Activated naive CD8-positive, alpha-beta T cell (primary cell): Measurements from ENCODE around the gene TOMM34.

Source experiments
- H3K27ac Mint-ChIP-seq: one replicate; pipeline ENCODE4 v1.8.0; 2021; ENCODE audit warnings: mixed read lengths
- H3K27me3 Mint-ChIP-seq: one replicate; pipeline ENCODE4 v1.8.0; 2021; ENCODE audit warnings: mixed read lengths
- H3K36me3 Mint-ChIP-seq: one replicate; pipeline ENCODE4 v1.8.0; 2021; ENCODE audit warnings: mixed read lengths
- H3K4me1 Mint-ChIP-seq: one replicate; pipeline ENCODE4 v1.8.0; 2021; ENCODE audit warnings: low read depth, mixed read lengths
- H3K4me3 Mint-ChIP-seq: one replicate; pipeline ENCODE4 v1.8.0; 2021; ENCODE audit warnings: mild to moderate bottlenecking, mixed read lengths
- H3K9me3 Mint-ChIP-seq: one replicate; pipeline ENCODE4 v1.8.0; 2021; ENCODE audit warnings: low read depth, mixed read lengths

TOMM34 gene

DNA sequence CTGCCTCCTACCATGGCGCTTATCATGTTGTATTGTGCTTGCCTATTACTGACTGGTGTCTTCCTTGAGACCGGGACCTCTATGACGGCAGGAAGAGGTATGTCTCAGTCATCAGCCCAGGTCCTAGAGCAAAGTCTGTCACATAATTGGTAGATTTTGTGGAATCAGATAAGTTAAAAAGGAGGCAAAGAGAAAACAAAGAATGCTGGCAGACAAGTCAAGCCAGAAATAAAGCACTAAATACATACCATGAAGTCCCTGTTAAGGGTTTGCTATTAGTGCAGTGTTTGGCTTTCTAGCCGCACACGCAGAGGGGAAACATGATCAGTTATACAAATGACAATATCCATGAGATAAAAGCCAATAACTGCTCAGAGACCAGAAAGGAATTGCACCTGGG is 6.0 kb downstream of the TOMM34 start:
- Mint-ChIP-seq H3K9me3 (no peaks in the 10 kb centered on the region), H3K36me3 (peaks cover 17% of the 10 kb centered on the region), H3K27me3 (no peaks in the 10 kb centered on the region), H3K27ac (peak overlapping the region; percentile 3), H3K4me1 (peaks cover 50% of the 10 kb centered on the region), H3K4me3 (no peak overlapping the region)

DNA sequence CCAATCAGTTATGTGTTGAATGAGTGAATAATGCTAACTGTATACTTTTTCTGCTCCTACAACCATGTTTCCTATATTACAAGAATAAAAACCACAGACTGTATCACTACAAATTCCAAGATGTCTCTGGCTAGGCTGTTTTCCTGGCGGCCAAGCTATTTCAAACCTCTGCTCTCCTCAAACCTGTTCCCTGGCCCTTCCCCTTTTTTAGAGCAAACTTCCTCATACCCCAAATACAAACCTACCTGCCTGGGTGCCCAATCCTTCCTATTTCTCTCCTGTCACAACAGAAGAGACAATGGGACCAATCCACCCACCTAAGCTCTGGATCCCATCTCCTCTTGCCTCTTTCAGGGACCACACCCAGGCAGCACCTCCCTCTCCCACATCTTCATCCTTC is 7.5 kb downstream of the TOMM34 start:
- Mint-ChIP-seq H3K27ac (peak overlapping the region; percentile 51), H3K36me3 (peaks cover 14% of the 10 kb centered on the region), H3K27me3 (no peaks in the 10 kb centered on the region), H3K4me3 (no peak overlapping the region), H3K9me3 (no peaks in the 10 kb centered on the region), H3K4me1 (peaks cover 37% of the 10 kb centered on the region)

DNA sequence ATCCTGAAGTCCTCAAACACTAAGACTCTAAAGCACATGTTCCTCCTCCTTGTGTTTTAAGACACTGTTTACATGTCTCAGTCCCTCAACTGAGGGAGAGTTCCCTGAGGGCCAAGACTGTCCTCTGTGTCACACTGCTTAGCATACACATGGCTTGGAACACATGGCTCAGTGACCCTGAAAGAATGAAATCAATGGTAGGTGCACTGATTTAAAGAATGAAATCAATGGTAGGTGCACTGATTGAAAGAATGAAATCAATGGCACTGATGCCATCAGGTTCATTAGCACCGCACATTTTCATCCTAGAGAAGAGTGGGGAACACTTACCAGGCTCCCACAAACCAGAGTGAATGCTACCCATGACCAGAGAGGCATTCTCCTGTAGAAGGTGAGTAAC is 9.8 kb downstream of the TOMM34 start:
- Mint-ChIP-seq H3K4me3 (no peak overlapping the region), H3K27me3 (no peaks in the 10 kb centered on the region), H3K36me3 (peaks cover 19% of the 10 kb centered on the region), H3K9me3 (no peaks in the 10 kb centered on the region), H3K27ac (peak overlapping the region; percentile 35), H3K4me1 (peaks cover 21% of the 10 kb centered on the region)

DNA sequence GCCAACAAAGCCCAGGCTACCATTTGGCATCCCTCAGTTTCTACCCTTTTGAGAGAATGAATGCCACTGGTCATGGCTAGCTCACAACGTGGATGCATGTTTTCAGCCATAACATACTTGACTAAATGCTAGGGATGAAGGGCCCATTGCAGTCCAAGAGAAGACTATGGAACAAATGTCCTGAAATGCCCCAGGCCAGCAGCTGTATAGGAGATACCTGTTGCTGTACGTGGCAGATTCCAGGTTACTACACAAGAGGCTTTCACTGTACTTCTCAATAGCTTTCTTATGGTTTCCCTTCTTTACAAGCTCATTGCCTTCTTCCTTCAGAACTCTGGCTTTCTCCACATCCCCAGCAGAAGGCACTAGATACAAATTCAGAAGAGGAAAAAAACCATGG is 11.7 kb downstream of the TOMM34 start:
- Mint-ChIP-seq H3K9me3 (no peaks in the 10 kb centered on the region), H3K36me3 (peaks cover 15% of the 10 kb centered on the region), H3K27me3 (no peaks in the 10 kb centered on the region), H3K4me1 (peaks cover 14% of the 10 kb centered on the region), H3K27ac (peak overlapping the region; percentile 34), H3K4me3 (no peak overlapping the region)

DNA sequence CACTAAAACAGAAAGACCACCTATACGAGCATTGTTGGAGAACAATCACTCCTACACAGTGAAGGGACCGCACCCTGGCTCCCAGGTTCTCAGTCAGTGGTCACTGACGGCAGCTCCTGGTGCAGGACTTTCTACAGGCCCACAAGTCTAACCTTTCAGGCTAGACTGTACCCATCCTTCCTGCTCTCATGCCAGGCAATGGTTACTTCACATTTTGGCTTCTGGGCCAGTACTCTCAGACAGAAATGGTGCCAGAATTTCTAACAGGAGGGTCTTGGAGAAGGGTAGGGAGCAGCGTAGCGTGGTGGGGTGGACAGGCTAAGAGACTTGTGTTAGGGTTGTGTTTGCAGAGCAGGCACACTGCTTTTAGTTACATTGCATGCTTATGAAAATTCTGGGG is 12.1 kb downstream of the TOMM34 start:
- Mint-ChIP-seq H3K4me3 (no peak overlapping the region), H3K9me3 (no peaks in the 10 kb centered on the region), H3K36me3 (peaks cover 11% of the 10 kb centered on the region), H3K4me1 (peaks cover 10% of the 10 kb centered on the region), H3K27ac (no peak overlapping the region), H3K27me3 (no peaks in the 10 kb centered on the region)

DNA sequence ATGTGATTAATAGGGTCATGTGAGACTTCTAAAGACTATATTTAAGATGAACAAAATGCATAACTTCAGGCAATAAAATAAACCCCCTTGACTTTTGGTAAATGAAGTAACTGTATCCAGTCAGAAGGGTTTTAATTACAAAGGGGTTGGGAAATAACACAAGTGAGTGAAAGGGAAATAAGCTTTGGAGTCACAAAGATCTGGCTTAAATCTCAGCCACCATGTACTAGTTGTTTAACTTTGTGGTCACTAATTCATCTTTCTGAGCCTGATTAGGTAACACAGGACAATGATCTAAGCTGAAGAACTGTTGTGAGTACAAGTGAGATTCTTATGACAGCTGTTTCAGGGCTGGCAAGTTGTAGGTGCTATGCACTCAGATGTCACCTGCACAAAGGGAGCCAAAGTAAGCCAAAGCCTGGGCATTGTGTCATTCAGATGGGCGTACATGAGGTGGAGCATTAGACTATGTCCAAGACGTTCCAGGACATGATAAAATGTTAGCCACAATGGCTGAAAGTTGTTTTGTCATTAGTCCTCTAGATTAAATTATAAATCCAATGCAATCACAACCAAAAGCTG is 13.8 kb downstream of the TOMM34 start:
- H3K9me3 Mint-ChIP-seq = no peaks in the 10 kb centered on the region
- H3K27me3 Mint-ChIP-seq = no peaks in the 10 kb centered on the region
- no peak overlapping the region for H3K4me3 Mint-ChIP-seq
- no peak overlapping the region for H3K27ac Mint-ChIP-seq
- peaks cover 2% of the 10 kb centered on the region for H3K4me1 Mint-ChIP-seq
- H3K36me3 Mint-ChIP-seq = peaks cover 11% of the 10 kb centered on the region

DNA sequence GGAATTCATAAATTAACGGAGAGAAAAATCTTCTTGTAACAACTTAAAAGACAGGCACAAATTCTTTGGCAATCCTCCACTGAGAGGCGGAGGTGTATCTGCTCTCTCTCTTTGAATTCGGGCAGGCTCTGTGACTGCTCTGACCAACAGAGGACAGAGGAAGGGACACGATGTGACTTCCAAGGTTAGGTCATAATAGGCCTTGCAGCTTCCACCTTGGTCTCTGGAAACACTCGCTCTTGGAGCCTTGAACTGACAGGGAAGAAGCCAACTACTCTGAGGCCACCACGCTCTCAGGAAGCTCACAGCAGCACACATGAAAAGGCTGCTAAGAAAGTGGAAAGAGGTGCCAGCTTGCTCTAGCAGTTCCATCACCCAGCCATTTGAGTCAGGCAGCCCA is 14.9 kb downstream of the TOMM34 start:
- Mint-ChIP-seq H3K27me3 (no peaks in the 10 kb centered on the region), H3K36me3 (peaks cover 11% of the 10 kb centered on the region), H3K4me1 (peaks cover 2% of the 10 kb centered on the region), H3K27ac (peak overlapping the region; percentile 34), H3K4me3 (no peak overlapping the region), H3K9me3 (no peaks in the 10 kb centered on the region)

DNA sequence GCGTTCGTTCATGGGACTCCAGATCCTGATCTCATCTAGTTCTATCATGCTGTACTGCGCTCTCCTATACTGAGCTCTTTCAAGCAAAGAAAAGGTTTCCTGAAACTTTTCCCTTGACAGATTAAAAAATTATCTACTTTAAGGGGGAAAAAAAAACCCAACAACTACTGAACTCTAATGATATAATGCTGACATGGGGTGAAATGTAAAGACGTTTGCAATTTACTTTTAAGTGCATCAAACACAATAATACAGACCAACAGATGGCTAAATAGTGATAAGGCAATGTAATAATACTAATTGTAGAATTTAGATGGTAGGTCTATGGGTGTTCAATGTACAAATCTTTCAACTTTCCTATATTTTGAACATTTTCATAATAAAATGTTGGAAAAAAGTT is 16.4 kb downstream of the TOMM34 start:
- H3K27me3 Mint-ChIP-seq = no peaks in the 10 kb centered on the region
- H3K4me1 Mint-ChIP-seq = peaks cover 2% of the 10 kb centered on the region
- H3K36me3 Mint-ChIP-seq = peaks cover 7% of the 10 kb centered on the region
- H3K9me3 Mint-ChIP-seq = no peaks in the 10 kb centered on the region
- H3K27ac Mint-ChIP-seq = peak overlapping the region; percentile 34
- H3K4me3 Mint-ChIP-seq = no peak overlapping the region

DNA sequence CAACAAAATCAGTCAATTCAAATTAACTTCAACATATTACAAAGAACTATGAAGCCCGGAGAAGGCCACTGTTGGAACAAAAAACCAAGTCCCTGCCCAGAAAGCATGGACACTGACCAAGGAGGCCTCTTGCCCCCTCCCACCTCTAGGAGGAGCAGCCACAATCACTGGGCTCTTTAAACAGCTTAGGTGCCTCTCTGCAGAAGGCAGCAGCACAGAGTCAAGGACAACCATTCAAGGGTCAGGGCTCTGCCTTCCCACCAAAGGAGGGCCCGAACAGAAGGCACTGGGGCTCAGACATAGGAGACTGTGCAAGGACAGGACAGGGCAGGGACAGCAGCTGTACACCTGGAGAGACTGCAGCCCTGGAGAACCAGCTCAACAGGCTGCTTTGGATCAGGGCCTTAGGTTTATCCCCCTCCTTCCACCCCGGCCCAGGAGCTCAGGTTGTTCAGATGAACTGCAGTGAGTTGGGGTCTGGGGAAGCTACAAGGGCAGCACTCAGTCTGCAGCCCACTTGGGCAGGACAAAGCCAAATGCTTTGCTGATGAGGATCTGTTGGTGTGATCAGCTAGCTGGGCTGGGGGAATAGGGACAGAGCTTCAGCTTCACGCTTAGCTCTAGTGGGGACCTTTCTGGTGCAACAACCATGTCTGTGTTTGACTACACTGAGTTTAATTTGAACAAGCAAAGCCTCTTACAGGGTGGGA is 17.8 kb downstream of the TOMM34 start:
- no peaks in the 10 kb centered on the region for H3K9me3 Mint-ChIP-seq
- H3K4me1 Mint-ChIP-seq = peaks cover 2% of the 10 kb centered on the region

DNA sequence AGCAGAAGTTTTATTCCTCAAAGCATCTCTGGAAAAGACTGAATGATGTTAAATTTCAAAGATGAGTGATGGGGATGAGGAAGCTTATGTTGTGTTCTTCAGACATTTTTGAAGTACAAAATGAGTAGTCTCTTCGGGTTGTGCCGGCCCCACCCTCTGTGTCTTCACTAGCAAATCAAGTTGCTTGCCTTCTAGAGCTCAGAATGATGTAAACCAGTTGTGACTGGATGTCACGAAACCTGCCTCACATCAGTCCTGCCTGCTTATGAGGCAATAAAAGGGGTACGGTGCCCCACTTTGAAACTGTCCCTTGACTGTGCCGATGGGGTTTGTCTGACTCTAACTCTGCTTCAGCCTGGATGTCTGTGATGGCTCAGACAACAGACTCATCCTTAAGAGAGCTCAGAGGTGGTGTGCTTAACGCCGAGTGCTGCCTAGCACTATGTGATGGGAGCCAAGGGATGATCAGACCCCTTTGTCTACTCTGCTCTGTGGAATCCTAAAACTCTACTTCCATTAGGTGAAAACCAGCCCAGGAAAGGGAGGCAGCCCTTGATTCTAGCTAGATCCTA is 19.0 kb downstream of the TOMM34 start:
- H3K4me3 Mint-ChIP-seq = no peak overlapping the region

More for the DNA sequence above, 17.8 kb downstream of the TOMM34 start:
- Mint-ChIP-seq H3K4me3 (no peak overlapping the region), H3K27me3 (no peaks in the 10 kb centered on the region), H3K27ac (no peak overlapping the region), H3K36me3 (peaks cover 7% of the 10 kb centered on the region)

DNA sequence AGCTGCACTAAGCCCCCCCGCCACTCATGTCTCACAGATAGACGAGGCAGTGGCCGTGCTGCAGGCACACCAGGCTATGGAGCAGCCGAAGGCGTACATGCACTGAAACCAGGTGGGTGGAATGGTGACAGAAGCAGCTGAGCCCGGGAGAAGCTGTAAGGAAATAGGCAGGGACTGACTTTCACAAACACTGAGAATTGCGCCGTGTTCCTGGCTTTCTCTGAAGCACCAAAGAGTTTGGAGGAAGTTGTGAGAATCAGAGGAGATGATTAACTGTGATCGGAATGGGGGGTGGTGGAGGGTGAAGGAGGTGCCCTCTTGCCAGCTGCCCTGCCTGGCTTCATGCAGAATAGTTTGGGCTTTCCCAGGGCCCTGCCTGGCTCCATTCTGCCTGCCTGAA is 21.6 kb downstream of the TOMM34 start:
- Mint-ChIP-seq H3K36me3 (peaks cover 6% of the 10 kb centered on the region), H3K4me1 (no peaks in the 10 kb centered on the region), H3K27me3 (no peaks in the 10 kb centered on the region), H3K9me3 (no peaks in the 10 kb centered on the region), H3K4me3 (no peak overlapping the region), H3K27ac (peak overlapping the region; percentile 2)

More for the DNA sequence above, 19.0 kb downstream of the TOMM34 start:
- H3K9me3 Mint-ChIP-seq = no peaks in the 10 kb centered on the region
- no peaks in the 10 kb centered on the region for H3K27me3 Mint-ChIP-seq
- H3K36me3 Mint-ChIP-seq = peaks cover 4% of the 10 kb centered on the region
- peak overlapping the region; percentile 13 for H3K27ac Mint-ChIP-seq
- no peaks in the 10 kb centered on the region for H3K4me1 Mint-ChIP-seq

DNA sequence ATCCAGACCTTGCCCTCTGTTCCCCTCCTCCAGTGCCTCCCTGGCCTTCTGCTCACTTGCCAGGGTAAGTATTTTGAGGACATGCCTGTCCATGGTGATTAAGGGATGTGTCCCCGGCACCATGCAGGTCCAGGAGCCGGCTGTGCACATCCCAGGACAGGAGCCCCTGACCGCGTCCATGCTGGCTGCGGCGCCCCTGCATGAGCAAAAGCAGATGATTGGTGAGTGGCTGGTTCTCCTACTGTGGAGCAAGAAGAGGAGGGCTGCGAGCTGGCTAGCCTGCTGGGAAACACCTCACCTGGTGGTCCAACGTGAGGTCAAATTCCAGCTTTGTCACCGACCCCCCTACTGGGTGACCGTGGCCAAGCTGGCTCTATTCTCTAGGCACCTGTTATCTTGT is 23.7 kb downstream of the TOMM34 start:
- no peak overlapping the region for H3K27ac Mint-ChIP-seq
- H3K9me3 Mint-ChIP-seq = no peaks in the 10 kb centered on the region
- H3K4me1 Mint-ChIP-seq = no peaks in the 10 kb centered on the region
- no peak overlapping the region for H3K4me3 Mint-ChIP-seq
- H3K27me3 Mint-ChIP-seq = no peaks in the 10 kb centered on the region
- peaks cover 7% of the 10 kb centered on the region for H3K36me3 Mint-ChIP-seq

DNA sequence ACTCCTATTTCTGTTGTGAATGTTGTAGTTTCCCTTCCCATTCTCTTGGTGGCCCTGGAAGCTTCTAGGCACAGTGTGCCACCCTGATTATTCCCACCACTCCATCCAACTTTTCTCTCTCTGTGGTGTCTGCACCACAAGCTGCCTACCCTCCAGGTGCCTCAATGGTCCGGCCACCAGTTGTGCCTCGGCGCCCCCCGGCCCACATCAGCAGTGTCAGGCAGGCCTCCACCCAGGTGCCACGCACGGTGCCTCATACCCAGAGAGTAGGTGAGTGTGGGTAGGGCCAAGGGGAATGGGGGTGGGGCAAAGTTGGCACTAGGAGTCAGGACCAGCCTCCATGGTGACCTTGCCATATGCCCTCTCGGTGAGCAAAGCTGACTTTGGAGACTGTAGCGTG is 27.3 kb downstream of the TOMM34 start:
- Mint-ChIP-seq H3K4me1 (no peaks in the 10 kb centered on the region), H3K27ac (no peak overlapping the region), H3K36me3 (peaks cover 7% of the 10 kb centered on the region), H3K9me3 (no peaks in the 10 kb centered on the region), H3K27me3 (no peaks in the 10 kb centered on the region), H3K4me3 (no peak overlapping the region)

DNA sequence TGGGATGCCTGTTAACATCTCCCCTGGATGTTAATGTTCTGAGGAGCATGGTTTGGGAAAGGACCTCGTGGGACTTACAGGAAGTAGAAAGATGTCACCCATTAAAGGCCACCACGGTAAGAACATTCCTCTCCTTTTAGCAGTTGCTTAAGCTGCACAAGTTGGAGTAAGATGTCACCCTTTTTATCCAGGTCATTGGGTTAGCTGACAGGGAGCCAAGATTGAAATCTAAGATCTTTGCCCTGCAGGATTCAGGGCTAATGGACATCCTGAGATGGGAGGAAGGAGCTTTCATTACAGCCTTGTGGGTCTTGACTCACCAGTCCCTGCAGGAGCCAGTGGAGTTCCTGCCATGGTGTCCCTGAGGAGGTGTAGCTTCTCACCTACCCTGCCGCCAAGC is 28.3 kb downstream of the TOMM34 start:
- Mint-ChIP-seq H3K4me1 (no peaks in the 10 kb centered on the region), H3K9me3 (no peaks in the 10 kb centered on the region), H3K27ac (no peak overlapping the region), H3K27me3 (no peaks in the 10 kb centered on the region), H3K36me3 (peaks cover 7% of the 10 kb centered on the region), H3K4me3 (no peak overlapping the region)

DNA sequence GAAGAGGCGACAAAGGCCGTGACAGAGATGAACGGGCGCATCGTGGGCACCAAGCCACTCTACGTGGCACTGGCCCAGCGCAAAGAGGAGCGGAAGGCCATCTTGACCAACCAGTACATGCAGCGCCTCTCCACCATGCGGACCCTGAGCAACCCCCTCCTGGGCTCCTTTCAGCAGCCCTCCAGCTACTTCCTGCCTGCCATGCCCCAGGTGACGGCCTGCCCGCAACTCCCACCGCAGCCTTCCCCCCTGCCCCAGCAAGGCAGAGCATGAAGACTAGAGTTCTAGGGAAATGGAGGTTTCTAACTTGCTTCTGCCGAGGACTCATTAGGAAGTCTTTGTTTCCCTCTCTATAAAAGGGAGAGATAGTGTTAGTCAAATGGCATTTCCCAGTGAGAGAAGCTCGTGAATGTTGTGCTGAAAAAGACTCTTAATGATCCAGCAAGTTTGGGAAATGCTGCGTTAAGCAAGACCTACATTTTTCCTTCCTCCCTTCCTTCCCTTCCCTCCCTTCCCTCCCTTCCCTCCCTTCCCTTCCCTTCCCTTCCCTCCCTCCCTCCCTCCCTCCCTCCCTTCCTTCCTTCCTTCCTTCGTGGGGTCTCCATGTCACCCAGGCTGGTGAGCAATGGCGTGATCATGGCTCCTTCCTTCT is 29.6 kb downstream of the TOMM34 start:
- H3K4me3 Mint-ChIP-seq = no peak overlapping the region
- no peaks in the 10 kb centered on the region for H3K27me3 Mint-ChIP-seq
- H3K27ac Mint-ChIP-seq = no peak overlapping the region
- H3K36me3 Mint-ChIP-seq = peaks cover 5% of the 10 kb centered on the region
- H3K9me3 Mint-ChIP-seq = no peaks in the 10 kb centered on the region
- no peaks in the 10 kb centered on the region for H3K4me1 Mint-ChIP-seq
